Measurements from ENCODE around the gene ANKS3. TPM values are rescaled to one million over a fixed set of nuclear protein-coding genes. Genes with fewer than 3 reads are reported as not detected.

Gene ANKS3
- total RNA-seq, 1 donor, result 33.2 TPM

DNA sequence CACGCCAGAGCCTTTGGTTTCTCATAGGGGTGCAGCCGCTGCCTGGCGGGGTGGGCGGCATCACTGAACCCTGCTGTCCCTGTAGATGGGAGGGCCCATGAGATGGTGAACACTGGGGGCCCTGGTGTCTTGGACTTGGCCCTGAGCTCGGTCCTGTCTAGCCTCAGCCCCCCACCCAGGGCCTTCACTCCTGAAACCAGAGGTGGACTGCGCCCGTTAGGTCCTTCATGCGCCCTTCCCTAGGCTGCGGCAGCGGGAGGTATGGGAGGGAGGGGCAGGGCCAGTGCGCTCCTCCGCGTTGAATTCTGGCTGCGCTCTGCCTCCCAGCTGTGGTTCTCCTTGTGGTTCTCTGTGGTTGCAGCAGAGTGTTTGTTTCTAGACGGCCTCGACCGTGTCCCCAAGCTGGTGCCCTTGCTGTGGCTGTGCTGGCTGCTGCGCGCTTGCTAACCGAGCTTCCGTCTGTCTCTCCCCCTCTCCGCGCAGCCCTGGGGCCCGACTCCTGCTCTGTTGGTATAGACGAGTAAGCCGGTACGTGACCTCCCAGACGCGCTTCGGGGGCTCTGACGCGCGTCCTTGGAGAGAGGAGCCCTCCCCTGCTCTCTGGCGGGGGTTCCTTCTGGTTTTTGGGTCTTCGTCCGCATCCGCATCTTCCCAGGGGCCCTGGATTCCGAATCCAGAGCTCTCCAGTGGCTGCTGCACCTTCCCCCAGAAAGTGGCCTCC is 48.1 kb downstream of the ANKS3 start:
- no peak overlapping the region for H3K4me3 ChIP-seq (ENCODE audit: low read depth, low read length)
- DNase-seq (ENCODE audit: low read depth), result no peak
- no peak for TF ChIP-seq CTCF (IDR thresholded peaks at IDR 0.05; ENCODE audit: insufficient read depth, low read depth, low read length)

- TF ChIP-seq CTCF (IDR thresholded peaks at IDR 0.05; ENCODE audit: insufficient read depth, low read depth, low read length), result no peak
Observed at GRCh38 chr16:4685292-4685691, 48.8 kb downstream of the ANKS3 start.

GRCh38 chr16:4684763-4685162 is 49.3 kb downstream of the ANKS3 start:
- no peak for TF ChIP-seq CTCF (IDR thresholded peaks at IDR 0.05; ENCODE audit: insufficient read depth, low read depth, low read length)
- no peak overlapping the region for H3K4me3 ChIP-seq (ENCODE audit: low read depth, low read length)
- no peak for DNase-seq (ENCODE audit: low read depth)

More at GRCh38 chr16:4685292-4685691, 48.8 kb downstream of the ANKS3 start:
- no peak overlapping the region for H3K4me3 ChIP-seq (ENCODE audit: low read depth, low read length)
- no peak for DNase-seq (ENCODE audit: low read depth)

- H3K4me3 ChIP-seq (ENCODE audit: low read depth, low read length), result no peak overlapping the region
- DNase-seq (ENCODE audit: low read depth), result no peak
- no peak for TF ChIP-seq CTCF (IDR thresholded peaks at IDR 0.05; ENCODE audit: insufficient read depth, low read depth, low read length)
Observed at GRCh38 chr16:4684058-4684715, 49.9 kb downstream of the ANKS3 start.

DNA sequence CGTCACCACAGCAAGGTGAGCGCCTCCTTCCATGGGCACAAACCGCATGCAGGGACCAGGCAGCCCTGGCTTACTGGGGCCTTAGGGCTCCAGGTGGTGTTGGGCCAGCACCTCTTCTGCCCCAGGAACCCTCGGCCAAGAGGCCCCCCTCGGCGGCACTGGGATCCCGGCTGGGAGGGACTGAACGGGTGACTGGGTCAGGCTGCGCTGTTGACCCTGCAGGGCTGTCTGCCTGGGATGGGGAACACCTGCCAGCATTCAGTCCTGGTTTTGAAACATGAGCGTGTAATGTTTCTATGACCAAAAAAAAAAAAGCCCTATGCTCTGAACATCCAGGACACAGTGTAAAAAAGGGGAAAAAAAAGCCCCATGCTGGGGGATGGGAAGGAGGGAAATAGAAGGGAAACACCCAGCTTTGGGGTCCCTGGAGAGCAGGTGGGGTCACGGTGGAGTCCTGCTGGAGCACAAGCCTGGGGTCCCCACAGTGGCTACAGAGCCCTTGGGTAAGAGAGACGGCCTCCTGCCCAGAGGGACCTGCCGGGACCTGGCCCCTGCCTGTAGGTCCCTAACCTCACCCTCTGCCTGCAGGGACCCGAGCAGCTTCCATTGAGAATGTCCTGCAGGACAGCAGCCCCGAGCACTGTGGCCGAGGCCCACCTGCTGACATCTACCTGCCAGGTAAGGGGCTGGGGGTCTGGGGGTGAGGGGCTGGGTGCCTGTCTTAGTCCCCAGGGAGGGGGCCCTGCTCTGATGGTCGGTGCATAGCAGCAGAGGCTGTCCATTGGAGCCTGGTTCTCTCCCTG is 50.6 kb downstream of the ANKS3 start:
- no peak for TF ChIP-seq CTCF (IDR thresholded peaks at IDR 0.05; ENCODE audit: insufficient read depth, low read depth, low read length)
- H3K4me3 ChIP-seq (ENCODE audit: low read depth, low read length), result no peak overlapping the region
- no peak for DNase-seq (ENCODE audit: low read depth)

DNA sequence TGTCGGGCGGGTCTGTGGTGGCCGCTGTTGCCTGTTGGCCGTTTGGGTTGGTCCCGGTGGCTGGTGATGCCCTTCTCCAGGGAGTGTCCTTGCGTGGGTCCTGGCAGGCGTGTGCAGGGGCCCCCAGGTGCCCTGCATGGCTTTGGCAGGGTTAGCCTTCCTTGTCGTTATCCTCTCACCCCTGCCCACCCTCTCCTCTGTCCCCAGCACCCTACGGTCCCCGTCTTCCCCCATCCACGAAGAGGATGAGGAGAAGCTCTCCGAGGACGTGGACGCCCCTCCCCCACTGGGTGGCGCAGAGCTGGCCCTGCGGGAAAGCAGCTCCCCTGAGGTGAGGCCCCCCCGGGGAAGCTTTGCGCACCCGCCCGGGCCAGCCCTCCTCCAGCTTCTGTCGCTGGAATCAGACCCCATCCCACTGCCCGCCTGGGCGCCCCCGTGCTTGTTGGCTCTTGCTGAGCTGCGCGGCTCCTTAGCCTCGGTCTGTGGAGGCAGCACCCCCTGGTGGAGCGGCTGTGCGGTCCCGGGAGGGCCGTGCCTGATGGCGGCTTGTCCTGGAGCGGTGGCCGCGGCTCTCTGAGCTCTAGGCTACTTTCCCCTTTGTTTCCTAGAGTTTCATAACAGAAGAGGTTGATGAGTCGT is 51.3 kb downstream of the ANKS3 start:
- no peak overlapping the region for H3K4me3 ChIP-seq (ENCODE audit: low read depth, low read length)
- DNase-seq (ENCODE audit: low read depth), result peak; percentile 37
- TF ChIP-seq CTCF (IDR thresholded peaks at IDR 0.05; ENCODE audit: insufficient read depth, low read depth, low read length), result peak; percentile 46

All from fibroblast of villous mesenchyme (primary cell).